22Rv1 (cell line): ENCODE data around the gene TNFRSF19.

Source experiments
- ZFX ChIP-seq: fragments of 450-650 bp; IDR thresholded peaks from 2 replicates; pipeline ENCODE4 v1.6.1; 2017; ENCODE audit warnings: antibody characterized with exemption, borderline replicate concordance
- TF ChIP-seq, protein P1 (sequence below): fragments of 450-650 bp; IDR thresholded peaks from 2 replicates; pipeline ENCODE4 v1.5.1; 2017; ENCODE audit warnings: mild to moderate bottlenecking

GRCh38 chr13:23621316-23621645 lies 51.1 kb downstream of the TNFRSF19 start:
- TF ChIP-seq, protein P1, sequence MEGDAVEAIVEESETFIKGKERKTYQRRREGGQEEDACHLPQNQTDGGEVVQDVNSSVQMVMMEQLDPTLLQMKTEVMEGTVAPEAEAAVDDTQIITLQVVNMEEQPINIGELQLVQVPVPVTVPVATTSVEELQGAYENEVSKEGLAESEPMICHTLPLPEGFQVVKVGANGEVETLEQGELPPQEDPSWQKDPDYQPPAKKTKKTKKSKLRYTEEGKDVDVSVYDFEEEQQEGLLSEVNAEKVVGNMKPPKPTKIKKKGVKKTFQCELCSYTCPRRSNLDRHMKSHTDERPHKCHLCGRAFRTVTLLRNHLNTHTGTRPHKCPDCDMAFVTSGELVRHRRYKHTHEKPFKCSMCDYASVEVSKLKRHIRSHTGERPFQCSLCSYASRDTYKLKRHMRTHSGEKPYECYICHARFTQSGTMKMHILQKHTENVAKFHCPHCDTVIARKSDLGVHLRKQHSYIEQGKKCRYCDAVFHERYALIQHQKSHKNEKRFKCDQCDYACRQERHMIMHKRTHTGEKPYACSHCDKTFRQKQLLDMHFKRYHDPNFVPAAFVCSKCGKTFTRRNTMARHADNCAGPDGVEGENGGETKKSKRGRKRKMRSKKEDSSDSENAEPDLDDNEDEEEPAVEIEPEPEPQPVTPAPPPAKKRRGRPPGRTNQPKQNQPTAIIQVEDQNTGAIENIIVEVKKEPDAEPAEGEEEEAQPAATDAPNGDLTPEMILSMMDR, result no peak
- TF ChIP-seq ZFX, result no peak
